HL-60 (cell line): ENCODE results near the gene UBE2D3.

Experiments used
- DNase-seq, 2 experiments: peaks; one replicate each; pipeline ENCODE4 v3.0.0-alpha.2; 2010 to 2020; ENCODE audit warnings: low read depth in 1 of 2, low spot score in 1 of 2
- H3K27ac ChIP-seq: fragments of 250-450 bp; sonication (Bioruptor Pico); replicated peaks from 2 replicates; pipeline ENCODE4 v1.5.1; 2020; ENCODE audit warnings: mild to moderate bottlenecking, moderate library complexity
- H3K27me3 ChIP-seq: fragments of 250-450 bp; sonication (Bioruptor Pico); 2 replicates; pipeline ENCODE4 v1.5.1; 2021; ENCODE audit warnings: mild to moderate bottlenecking, moderate library complexity; ENCODE audit not compliant: insufficient read depth, poor library complexity, severe bottlenecking
- H3K4me3 ChIP-seq: replicated peaks from 2 replicates; pipeline ENCODE4 v1.5.1; 2011; ENCODE audit warnings: mild to moderate bottlenecking, control low read depth, low read length; ENCODE audit not compliant: insufficient read depth
- GABPA ChIP-seq: IDR thresholded peaks from 2 replicates; pipeline ENCODE4 v1.6.1; 2012; ENCODE audit warnings: low read depth
- POLR2AphosphoS5 ChIP-seq: IDR thresholded peaks from 2 replicates; pipeline ENCODE4 v1.6.1; 2012; ENCODE audit warnings: low read depth
- SPI1 ChIP-seq: IDR thresholded peaks from 2 replicates; pipeline ENCODE4 v1.6.1; 2012; ENCODE audit warnings: low read depth, mild to moderate bottlenecking, borderline replicate concordance
- TF ChIP-seq, protein P1 (sequence below): IDR thresholded peaks from 2 replicates; pipeline ENCODE4 v1.6.1; 2012; ENCODE audit warnings: low read depth; ENCODE audit not compliant: insufficient replicate concordance
- TF ChIP-seq, protein P2 (sequence below): IDR thresholded peaks from one replicate; pipeline ENCODE4 v1.5.1; 2011; ENCODE audit warnings: low read length, control low read depth, inconsistent platforms; ENCODE audit not compliant: insufficient read depth

Gene UBE2D3

DNA sequence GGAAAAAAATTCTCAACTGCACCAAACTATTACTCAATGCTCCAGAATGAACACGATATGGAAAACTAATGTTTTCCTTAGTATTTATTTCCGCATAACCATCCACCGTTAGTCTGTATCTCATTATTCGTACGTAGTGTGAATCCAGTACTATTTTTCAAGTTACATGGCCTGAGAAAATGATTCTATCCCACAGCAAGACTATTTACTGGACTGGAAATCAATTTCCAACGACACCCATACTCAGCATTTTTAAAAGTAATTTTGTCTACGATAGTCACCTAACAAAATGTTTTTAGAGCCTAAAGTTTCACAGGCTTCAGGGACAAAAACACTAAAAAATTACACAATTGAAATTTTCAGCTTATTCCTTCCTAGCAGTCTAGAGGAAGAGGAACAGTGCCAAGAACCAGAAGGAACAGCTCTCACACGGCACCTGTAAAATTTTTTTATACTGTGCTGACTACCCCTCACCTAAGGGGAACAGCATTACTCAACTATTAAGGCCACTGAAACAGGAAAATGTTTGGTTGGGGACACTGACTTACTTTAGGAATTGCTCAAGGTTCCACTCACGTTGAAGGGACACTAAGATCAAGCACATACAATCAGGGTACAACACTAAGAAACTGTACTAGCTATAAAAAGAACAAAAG lies 9.6 kb downstream of the UBE2D3 start:
- no peaks in the 10 kb centered on the region for H3K27me3 ChIP-seq
- no peak overlapping the region for H3K4me3 ChIP-seq
- no peak for TF ChIP-seq SPI1
- TF ChIP-seq, protein P1, sequence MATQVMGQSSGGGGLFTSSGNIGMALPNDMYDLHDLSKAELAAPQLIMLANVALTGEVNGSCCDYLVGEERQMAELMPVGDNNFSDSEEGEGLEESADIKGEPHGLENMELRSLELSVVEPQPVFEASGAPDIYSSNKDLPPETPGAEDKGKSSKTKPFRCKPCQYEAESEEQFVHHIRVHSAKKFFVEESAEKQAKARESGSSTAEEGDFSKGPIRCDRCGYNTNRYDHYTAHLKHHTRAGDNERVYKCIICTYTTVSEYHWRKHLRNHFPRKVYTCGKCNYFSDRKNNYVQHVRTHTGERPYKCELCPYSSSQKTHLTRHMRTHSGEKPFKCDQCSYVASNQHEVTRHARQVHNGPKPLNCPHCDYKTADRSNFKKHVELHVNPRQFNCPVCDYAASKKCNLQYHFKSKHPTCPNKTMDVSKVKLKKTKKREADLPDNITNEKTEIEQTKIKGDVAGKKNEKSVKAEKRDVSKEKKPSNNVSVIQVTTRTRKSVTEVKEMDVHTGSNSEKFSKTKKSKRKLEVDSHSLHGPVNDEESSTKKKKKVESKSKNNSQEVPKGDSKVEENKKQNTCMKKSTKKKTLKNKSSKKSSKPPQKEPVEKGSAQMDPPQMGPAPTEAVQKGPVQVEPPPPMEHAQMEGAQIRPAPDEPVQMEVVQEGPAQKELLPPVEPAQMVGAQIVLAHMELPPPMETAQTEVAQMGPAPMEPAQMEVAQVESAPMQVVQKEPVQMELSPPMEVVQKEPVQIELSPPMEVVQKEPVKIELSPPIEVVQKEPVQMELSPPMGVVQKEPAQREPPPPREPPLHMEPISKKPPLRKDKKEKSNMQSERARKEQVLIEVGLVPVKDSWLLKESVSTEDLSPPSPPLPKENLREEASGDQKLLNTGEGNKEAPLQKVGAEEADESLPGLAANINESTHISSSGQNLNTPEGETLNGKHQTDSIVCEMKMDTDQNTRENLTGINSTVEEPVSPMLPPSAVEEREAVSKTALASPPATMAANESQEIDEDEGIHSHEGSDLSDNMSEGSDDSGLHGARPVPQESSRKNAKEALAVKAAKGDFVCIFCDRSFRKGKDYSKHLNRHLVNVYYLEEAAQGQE, result no peak
- TF ChIP-seq POLR2AphosphoS5, result no peak
- H3K27ac ChIP-seq, result no peak overlapping the region
- peak in 1 of 2 experiments; percentile 5 for DNase-seq

DNA sequence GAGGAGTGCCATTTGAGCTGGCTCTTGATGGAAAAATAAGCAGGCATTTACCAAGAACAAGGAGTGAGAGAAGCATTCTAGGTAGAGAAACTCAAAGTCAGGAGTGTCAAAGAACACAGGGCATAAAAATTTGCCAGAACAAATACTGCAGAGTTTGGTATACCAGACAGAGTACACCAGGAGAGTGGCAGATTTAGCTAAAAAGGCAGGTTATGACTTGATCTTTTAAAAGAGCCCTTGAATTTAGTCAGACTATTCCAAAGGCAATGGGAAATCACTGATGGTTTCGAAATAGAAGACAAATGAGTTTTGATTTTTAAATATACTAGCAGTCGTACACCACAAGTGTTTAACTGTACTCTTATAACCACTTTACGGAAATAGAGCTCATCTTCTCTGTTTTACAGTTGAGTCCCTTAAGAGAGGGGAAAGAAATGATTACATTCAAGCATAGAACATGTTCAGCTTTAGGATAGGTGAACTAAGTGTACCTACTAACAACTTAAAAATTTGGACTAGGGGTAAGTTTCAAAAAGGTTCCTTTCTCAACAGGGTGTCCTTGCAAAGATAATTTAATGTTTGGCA lies 10.2 kb downstream of the UBE2D3 start:
- TF ChIP-seq GABPA (no peak), SPI1 (no peak), POLR2AphosphoS5 (no peak)
- no peak for DNase-seq
- Histone ChIP-seq H3K4me3 (no peak overlapping the region), H3K27me3 (no peaks in the 10 kb centered on the region), H3K27ac (no peak overlapping the region)

DNA sequence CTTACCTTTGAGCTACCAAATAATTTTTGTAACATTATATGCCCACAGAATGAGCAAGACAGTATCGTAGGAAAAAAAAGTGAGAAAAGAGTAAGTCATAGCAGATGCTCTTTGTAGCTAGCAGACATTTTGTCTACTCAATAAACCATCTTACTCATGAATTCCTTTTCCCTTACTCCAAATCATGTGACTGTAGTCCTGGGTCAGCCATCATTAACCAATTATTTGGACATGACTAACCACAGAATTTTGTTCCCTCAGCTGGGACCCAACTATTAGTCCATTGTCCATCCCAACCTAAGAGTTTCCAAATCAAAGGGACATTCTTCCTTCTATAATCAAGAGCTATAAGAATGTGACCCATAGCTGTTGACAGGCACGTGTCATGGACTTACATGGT lies 11.4 kb downstream of the UBE2D3 start:
- Histone ChIP-seq H3K27ac (no peak overlapping the region), H3K4me3 (no peak overlapping the region), H3K27me3 (no peaks in the 10 kb centered on the region)
- TF ChIP-seq, protein P2, sequence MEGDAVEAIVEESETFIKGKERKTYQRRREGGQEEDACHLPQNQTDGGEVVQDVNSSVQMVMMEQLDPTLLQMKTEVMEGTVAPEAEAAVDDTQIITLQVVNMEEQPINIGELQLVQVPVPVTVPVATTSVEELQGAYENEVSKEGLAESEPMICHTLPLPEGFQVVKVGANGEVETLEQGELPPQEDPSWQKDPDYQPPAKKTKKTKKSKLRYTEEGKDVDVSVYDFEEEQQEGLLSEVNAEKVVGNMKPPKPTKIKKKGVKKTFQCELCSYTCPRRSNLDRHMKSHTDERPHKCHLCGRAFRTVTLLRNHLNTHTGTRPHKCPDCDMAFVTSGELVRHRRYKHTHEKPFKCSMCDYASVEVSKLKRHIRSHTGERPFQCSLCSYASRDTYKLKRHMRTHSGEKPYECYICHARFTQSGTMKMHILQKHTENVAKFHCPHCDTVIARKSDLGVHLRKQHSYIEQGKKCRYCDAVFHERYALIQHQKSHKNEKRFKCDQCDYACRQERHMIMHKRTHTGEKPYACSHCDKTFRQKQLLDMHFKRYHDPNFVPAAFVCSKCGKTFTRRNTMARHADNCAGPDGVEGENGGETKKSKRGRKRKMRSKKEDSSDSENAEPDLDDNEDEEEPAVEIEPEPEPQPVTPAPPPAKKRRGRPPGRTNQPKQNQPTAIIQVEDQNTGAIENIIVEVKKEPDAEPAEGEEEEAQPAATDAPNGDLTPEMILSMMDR, result no peak
- TF ChIP-seq POLR2AphosphoS5, result no peak
- no peak for TF ChIP-seq GABPA
- TF ChIP-seq SPI1, result no peak
- TF ChIP-seq, protein P1, result no peak
- DNase-seq, result no peak

DNA sequence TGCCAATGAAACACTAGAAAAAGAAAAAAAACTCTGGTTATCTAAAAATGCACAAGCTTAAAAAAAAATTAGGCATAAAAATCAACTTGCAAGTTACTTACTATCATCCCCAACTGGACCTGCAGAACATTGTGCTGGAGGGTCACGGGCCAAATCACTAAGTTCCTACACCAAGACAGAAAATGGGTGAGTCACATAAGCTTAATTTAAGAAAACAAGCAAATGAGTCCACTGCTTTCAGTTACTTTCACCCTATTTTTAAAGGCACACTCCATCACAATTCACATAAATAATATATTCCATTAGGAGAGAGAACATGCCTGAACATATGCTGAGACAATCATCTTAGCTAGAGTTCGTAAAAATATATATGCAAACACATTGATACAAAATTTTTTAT lies 17.7 kb downstream of the UBE2D3 start:
- no peak for DNase-seq
- TF ChIP-seq SPI1, result no peak
- TF ChIP-seq, protein P1, result no peak
- no peak for TF ChIP-seq POLR2AphosphoS5
- TF ChIP-seq, protein P2, result no peak
- TF ChIP-seq GABPA, result no peak
- Histone ChIP-seq H3K27ac (no peak overlapping the region), H3K4me3 (no peak overlapping the region), H3K27me3 (no peaks in the 10 kb centered on the region)
